MM.1S (cell line): ENCODE data around the gene SLC6A14.

ENCODE experiments used
- EZH2 ChIP-seq: fragments of 300-600 bp; sonication (generic); optimal IDR thresholded peaks from 2 replicates; pipeline ENCODE3; 2017; ENCODE audit warnings: low read depth, mild to moderate bottlenecking, antibody characterized with exemption, low read length, mixed read lengths
- EZH2phosphoT487 ChIP-seq: fragments of 300-600 bp; sonication (generic); IDR thresholded peaks from 2 replicates; pipeline ENCODE4 v1.6.1; 2018; ENCODE audit warnings: antibody characterized with exemption, low read length
- TF ChIP-seq, protein P1 (sequence below): fragments of 300-600 bp; sonication (generic); IDR thresholded peaks from 2 replicates; pipeline ENCODE4 v1.5.1; 2016; ENCODE audit warnings: antibody characterized with exemption, low read length, mixed read lengths

DNA sequence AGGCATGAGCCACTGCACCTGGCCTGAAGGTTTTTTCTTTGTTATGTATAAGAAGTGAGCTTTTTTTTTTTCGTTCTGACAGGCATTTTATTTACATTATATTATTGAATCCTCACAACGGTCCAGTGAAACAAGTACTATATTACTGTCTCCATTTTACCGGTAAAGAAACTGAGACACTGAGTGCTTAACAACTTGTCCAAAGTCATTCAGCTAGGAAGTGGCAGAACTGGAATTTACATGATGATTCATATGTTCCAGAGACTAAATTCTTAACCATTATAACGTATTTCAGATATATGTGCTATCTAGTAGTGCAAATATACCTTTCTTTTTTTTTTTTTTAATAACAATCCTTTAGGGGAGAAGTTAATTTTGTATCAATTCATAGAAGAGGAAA lies 18.4 kb upstream of the SLC6A14 start:
- TF ChIP-seq, protein P1, sequence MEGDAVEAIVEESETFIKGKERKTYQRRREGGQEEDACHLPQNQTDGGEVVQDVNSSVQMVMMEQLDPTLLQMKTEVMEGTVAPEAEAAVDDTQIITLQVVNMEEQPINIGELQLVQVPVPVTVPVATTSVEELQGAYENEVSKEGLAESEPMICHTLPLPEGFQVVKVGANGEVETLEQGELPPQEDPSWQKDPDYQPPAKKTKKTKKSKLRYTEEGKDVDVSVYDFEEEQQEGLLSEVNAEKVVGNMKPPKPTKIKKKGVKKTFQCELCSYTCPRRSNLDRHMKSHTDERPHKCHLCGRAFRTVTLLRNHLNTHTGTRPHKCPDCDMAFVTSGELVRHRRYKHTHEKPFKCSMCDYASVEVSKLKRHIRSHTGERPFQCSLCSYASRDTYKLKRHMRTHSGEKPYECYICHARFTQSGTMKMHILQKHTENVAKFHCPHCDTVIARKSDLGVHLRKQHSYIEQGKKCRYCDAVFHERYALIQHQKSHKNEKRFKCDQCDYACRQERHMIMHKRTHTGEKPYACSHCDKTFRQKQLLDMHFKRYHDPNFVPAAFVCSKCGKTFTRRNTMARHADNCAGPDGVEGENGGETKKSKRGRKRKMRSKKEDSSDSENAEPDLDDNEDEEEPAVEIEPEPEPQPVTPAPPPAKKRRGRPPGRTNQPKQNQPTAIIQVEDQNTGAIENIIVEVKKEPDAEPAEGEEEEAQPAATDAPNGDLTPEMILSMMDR = no peak
- TF ChIP-seq EZH2phosphoT487 (no peak), EZH2 (no peak)
